HCT116 (cell line): ENCODE measurements around the gene MORC1. TPM values are rescaled to one million over a fixed set of nuclear protein-coding genes. Genes with fewer than 3 reads are reported as not detected.

Source experiments
- ATAC-seq: fragments of 200-7000 bp; cut with Tn5 transposase; 2 replicates; pipeline ENCODE4 v1.9.1; 2020; ENCODE audit warnings: mild to moderate bottlenecking, moderate library complexity
- BruUV-seq: library from RNA; stranded (reverse); fragments of 400-500 nt; replicated peaks from 2 replicates; lab custom pipeline; 2021; lab: Mats Ljungman, UMichigan
- CTCF ChIA-PET: fragments of 300-600 bp; sonication (Branson Sonifier 250); formaldehyde crosslinking; loops from one replicate; lab custom pipeline; 2021; ENCODE audit warnings: antibody characterized with exemption; lab: Charles Lee
- POLR2A ChIA-PET: fragments of 300-600, 350-600 bp; sonication (Branson Sonifier 250); formaldehyde crosslinking; loops from one replicate; lab custom pipeline; 2021; ENCODE audit warnings: antibody characterized with exemption; lab: Charles Lee
- RAD21 ChIA-PET, 2 experiments: fragments of 300-600 bp; sonication (Branson Sonifier 250); formaldehyde crosslinking; loops; one replicate each; lab custom pipeline; 2023; ENCODE audit warnings: low total read pairs in 2 of 2; ENCODE audit not compliant: uncharacterized antibody in 2 of 2, unreplicated experiment in 2 of 2, low non-redundant PET in 1 of 2; lab: Charles Lee
- DNase-seq: peaks from one replicate; pipeline ENCODE4 v3.0.0-alpha.2; 2010; ENCODE audit warnings: low read depth, low spot score
- H2AFZ ChIP-seq: fragments of 200-600 bp; shearing (Covaris generic), sonication (generic); 2 replicates; pipeline ENCODE4 v1.6.1; 2017; ENCODE audit warnings: low read depth, mixed run types, mixed read lengths, antibody characterized with exemption, low read length; ENCODE audit not compliant: poor library complexity, severe bottlenecking
- H3K27ac ChIP-seq: 2 replicates; pipeline ENCODE4 v1.5.1; 2012; ENCODE audit warnings: low read depth, low read length
- H3K27me3 ChIP-seq: fragments of 200-600 bp; sonication (generic); 2 replicates; pipeline ENCODE4 v1.6.1; 2016; ENCODE audit warnings: mixed run types, low read length, mixed read lengths; ENCODE audit not compliant: insufficient read depth
- H3K36me3 ChIP-seq, 2 experiments: fragments of 200-500 bp in 1 of 2; fragments of 200-600 bp in 1 of 2; sonication (Bioruptor generic) in 1 of 2; sonication (generic) in 1 of 2; 2 replicates each; pipeline versions ENCODE4 v1.5.1 to v1.6.1; 2014 to 2016; ENCODE audit warnings: low read length in 2 of 2, inconsistent platforms in 1 of 2, mixed read lengths in 1 of 2, mixed run types in 1 of 2; ENCODE audit not compliant: insufficient read depth in 2 of 2, control insufficient read depth in 1 of 2
- H3K4me1 ChIP-seq, 2 experiments: fragments of 200-600 bp in 1 of 2; sonication (generic) in 1 of 2; 2 replicates each; pipeline versions ENCODE4 v1.5.1 to v1.6.1; 2012 to 2017; ENCODE audit warnings: low read length in 2 of 2, inconsistent platforms in 1 of 2, mild to moderate bottlenecking in 1 of 2, mixed read lengths in 1 of 2, mixed run types in 1 of 2, moderate library complexity in 1 of 2; ENCODE audit not compliant: insufficient read depth in 2 of 2, control insufficient read depth in 1 of 2
- H3K4me2 ChIP-seq: fragments of 200-600 bp; sonication (generic); 2 replicates; pipeline ENCODE4 v1.6.1; 2017; ENCODE audit warnings: mixed run types, low read length, mixed read lengths
- H3K4me3 ChIP-seq, 2 experiments: fragments of 200-600 bp in 1 of 2; sonication (generic) in 1 of 2; replicated peaks in 1 of 2; 2 replicates each; pipeline ENCODE4 v1.5.1; 2011 to 2016; ENCODE audit warnings: low read length in 2 of 2, control low read depth in 1 of 2, low read depth in 1 of 2, mild to moderate bottlenecking in 1 of 2, mixed read lengths in 1 of 2, mixed run types in 1 of 2
- H3K79me2 ChIP-seq: fragments of 200-600 bp; sonication (generic); 2 replicates; pipeline ENCODE4 v1.6.1; 2017; ENCODE audit warnings: mild to moderate bottlenecking, mixed run types, low read length, moderate library complexity, mixed read lengths; ENCODE audit not compliant: insufficient read depth
- H3K9ac ChIP-seq: fragments of 200-600 bp; sonication (generic); 2 replicates; pipeline ENCODE4 v1.6.1; 2016; ENCODE audit warnings: low read length, mixed read lengths
- H3K9me2 ChIP-seq: fragments of 200-600 bp; sonication (generic), shearing (Covaris generic); 2 replicates; pipeline ENCODE4 v1.6.1; 2017; ENCODE audit warnings: mixed run types, mild to moderate bottlenecking, moderate library complexity; ENCODE audit not compliant: insufficient read depth
- H3K9me3 ChIP-seq, 2 experiments: fragments of 200-500 bp in 1 of 2; fragments of 200-600 bp in 1 of 2; sonication (Bioruptor generic) in 1 of 2; sonication (generic) in 1 of 2; 2 replicates each; pipeline ENCODE4 v1.6.1; 2014 to 2017; ENCODE audit warnings: low read length in 2 of 2, mixed read lengths in 2 of 2, inconsistent platforms in 1 of 2, low read depth in 1 of 2, mild to moderate bottlenecking in 1 of 2, mixed run types in 1 of 2, moderate library complexity in 1 of 2; ENCODE audit not compliant: control insufficient read depth in 1 of 2, insufficient read depth in 1 of 2
- H4K20me1 ChIP-seq: fragments of 200-600 bp; sonication (generic), shearing (Covaris generic); 2 replicates; pipeline ENCODE4 v1.6.1; 2017; ENCODE audit warnings: mixed run types, mild to moderate bottlenecking, moderate library complexity; ENCODE audit not compliant: insufficient read depth
- CEBPB ChIP-seq: IDR thresholded peaks from 2 replicates; pipeline ENCODE4 v1.6.1; 2012; ENCODE audit warnings: low read depth
- EGR1 ChIP-seq: IDR thresholded peaks from 2 replicates; pipeline ENCODE4 v1.6.1; 2012; ENCODE audit warnings: low read depth
- ELF1 ChIP-seq: IDR thresholded peaks from 2 replicates; pipeline ENCODE4 v1.6.1; 2012; ENCODE audit warnings: low read depth, borderline replicate concordance
- EZH2phosphoT487 ChIP-seq: fragments of 200-600 bp; IDR thresholded peaks from 2 replicates; pipeline ENCODE4 v1.6.1; 2018; ENCODE audit warnings: antibody characterized with exemption, borderline replicate concordance
- FOSL1 ChIP-seq: IDR thresholded peaks from 2 replicates; pipeline ENCODE4 v1.6.1; 2012; ENCODE audit warnings: low read depth
- JUND ChIP-seq: IDR thresholded peaks from 2 replicates; pipeline ENCODE4 v1.6.1; 2012
- POLR2A ChIP-seq: IDR thresholded peaks from 2 replicates; pipeline ENCODE4 v1.7.0; 2011; ENCODE audit warnings: borderline replicate concordance; ENCODE audit not compliant: insufficient read depth, insufficient read length; ENCODE audit errors: extremely low read depth
- RAD21 ChIP-seq: IDR thresholded peaks from 2 replicates; pipeline ENCODE4 v1.6.1; 2012; ENCODE audit warnings: low read depth, mild to moderate bottlenecking
- SRF ChIP-seq: IDR thresholded peaks from 2 replicates; pipeline ENCODE4 v1.6.1; 2012; ENCODE audit warnings: low read depth
- TCF7L2 ChIP-seq: IDR thresholded peaks from 2 replicates; pipeline ENCODE4 v1.7.0; 2011; ENCODE audit warnings: borderline replicate concordance, inconsistent platforms; ENCODE audit not compliant: insufficient read depth, insufficient read length; ENCODE audit errors: extremely low read depth
- YY1 ChIP-seq: IDR thresholded peaks from 2 replicates; pipeline ENCODE4 v1.6.1; 2011; ENCODE audit warnings: low read length, low read depth, moderate library complexity, mild to moderate bottlenecking; ENCODE audit not compliant: insufficient replicate concordance; ENCODE audit errors: extremely low read depth
- ZFX ChIP-seq: fragments of 450-650 bp; IDR thresholded peaks from 2 replicates; pipeline ENCODE4 v1.6.1; 2017
- ZNF274 ChIP-seq: fragments of 200-500 bp; sonication (Bioruptor generic); IDR thresholded peaks from 2 replicates; pipeline ENCODE4 v1.6.1; 2014; ENCODE audit warnings: mild to moderate bottlenecking, low read depth, low read length, inconsistent platforms
- intact Hi-C: fragments of 100-400 bp; cut with micrococcal nuclease; formaldehyde crosslinking; loops from 2 replicates; pipeline ENCODE4 v1.10.0; 2022
- total RNA-seq: library from RNA; stranded (reverse); gene quantifications from one replicate; pipeline ENCODE4 v1.2.1, GENCODE V29; 2021; ENCODE audit not compliant: unreplicated experiment
- TF ChIP-seq, protein P1 (sequence below): IDR thresholded peaks from 2 replicates; pipeline ENCODE4 v1.6.1; 2011; ENCODE audit warnings: mild to moderate bottlenecking, low read length, moderate library complexity; ENCODE audit not compliant: insufficient replicate concordance; ENCODE audit errors: extremely low read depth
- TF ChIP-seq, protein P2 (sequence below): IDR thresholded peaks from 2 replicates; pipeline ENCODE4 v1.6.1; 2012
- TF ChIP-seq, protein P3 (sequence below), 3 experiments: fragments of 200-600 bp in 1 of 3; sonication (generic) in 1 of 3; IDR thresholded peaks in 2 of 3; conservative IDR thresholded peaks in 1 of 3; 2 replicates each; pipeline ENCODE4 v1.5.1; 2012 to 2017; ENCODE audit warnings: low read depth in 2 of 3, low read length in 2 of 3, antibody characterized with exemption in 1 of 3, borderline replicate concordance in 1 of 3, control low read depth in 1 of 3, mild to moderate bottlenecking in 1 of 3, mixed read lengths in 1 of 3, mixed run types in 1 of 3, moderate library complexity in 1 of 3; ENCODE audit not compliant: insufficient read depth in 1 of 3

MORC1 gene
- total RNA-seq, 1 experiment from 2014 or later: not detected

DNA sequence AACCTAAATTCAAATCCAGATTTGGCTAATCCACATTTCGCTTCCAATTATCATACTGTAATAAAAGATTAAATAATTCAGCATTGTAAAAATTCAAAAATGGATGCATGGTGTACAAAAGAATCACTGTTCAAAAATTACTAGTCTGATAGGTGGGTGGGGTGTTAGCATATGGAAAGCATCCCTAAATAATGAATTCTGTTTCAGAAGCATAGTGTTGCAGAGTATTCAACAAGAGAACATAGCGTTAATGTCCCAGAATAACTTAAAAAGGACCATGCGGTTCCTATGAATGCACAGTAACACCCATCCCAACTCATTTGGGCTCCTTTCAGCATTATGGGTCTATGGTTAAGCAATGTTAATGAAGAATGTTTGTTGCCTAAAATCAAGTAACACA is 51.1 kb downstream of the MORC1 start (continued):
- TF ChIP-seq, protein P1, sequence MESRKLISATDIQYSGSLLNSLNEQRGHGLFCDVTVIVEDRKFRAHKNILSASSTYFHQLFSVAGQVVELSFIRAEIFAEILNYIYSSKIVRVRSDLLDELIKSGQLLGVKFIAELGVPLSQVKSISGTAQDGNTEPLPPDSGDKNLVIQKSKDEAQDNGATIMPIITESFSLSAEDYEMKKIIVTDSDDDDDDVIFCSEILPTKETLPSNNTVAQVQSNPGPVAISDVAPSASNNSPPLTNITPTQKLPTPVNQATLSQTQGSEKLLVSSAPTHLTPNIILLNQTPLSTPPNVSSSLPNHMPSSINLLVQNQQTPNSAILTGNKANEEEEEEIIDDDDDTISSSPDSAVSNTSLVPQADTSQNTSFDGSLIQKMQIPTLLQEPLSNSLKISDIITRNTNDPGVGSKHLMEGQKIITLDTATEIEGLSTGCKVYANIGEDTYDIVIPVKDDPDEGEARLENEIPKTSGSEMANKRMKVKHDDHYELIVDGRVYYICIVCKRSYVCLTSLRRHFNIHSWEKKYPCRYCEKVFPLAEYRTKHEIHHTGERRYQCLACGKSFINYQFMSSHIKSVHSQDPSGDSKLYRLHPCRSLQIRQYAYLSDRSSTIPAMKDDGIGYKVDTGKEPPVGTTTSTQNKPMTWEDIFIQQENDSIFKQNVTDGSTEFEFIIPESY: no peak
- TF ChIP-seq RAD21 (no peak), TCF7L2 (no peak), ELF1 (no peak)

DNA sequence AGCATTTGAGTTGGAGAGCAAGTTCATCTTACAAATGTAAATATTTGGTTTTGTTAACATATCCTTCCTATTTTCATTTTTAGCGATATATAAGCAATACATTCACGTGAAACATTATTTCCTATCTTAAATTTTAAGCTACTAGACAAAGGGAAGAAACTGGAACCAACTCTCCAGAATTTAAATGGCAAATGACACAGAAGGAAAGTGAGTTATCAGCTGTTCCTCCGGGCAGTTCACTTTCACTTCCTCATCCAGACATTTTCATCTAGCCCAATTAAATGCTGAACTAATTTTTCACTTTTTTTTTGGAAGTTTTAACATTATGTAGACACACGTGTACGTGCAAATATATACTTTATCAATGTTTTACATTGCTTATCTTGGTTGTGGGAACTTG is 58.7 kb downstream of the MORC1 start:
- H3K27ac ChIP-seq: no peak overlapping the region
- no peak overlapping the region for H3K4me2 ChIP-seq
- H4K20me1 ChIP-seq: no peaks in the 10 kb centered on the region
- no peaks in the 10 kb centered on the region for H3K79me2 ChIP-seq
- no TSS peak for BruUV-seq
- ChIA-PET RAD21 (no interaction called here), POLR2A (no interaction called here), CTCF (no interaction called here)
- DNase-seq (no peak), ATAC-seq (no peak)
- TF ChIP-seq, protein P2, sequence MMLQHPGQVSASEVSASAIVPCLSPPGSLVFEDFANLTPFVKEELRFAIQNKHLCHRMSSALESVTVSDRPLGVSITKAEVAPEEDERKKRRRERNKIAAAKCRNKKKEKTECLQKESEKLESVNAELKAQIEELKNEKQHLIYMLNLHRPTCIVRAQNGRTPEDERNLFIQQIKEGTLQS: no peak
- TF ChIP-seq FOSL1: no peak
- no peak for TF ChIP-seq CEBPB
- TF ChIP-seq JUND: no peak
- no peak for TF ChIP-seq TCF7L2
- no peak for TF ChIP-seq ELF1
- TF ChIP-seq EGR1: no peak
- TF ChIP-seq, protein P1: no peak
- no peak for TF ChIP-seq SRF
- no peak for TF ChIP-seq EZH2phosphoT487
- TF ChIP-seq POLR2A: no peak
- TF ChIP-seq ZNF274: no peak
- no peak for TF ChIP-seq ZFX
- TF ChIP-seq, protein P3, sequence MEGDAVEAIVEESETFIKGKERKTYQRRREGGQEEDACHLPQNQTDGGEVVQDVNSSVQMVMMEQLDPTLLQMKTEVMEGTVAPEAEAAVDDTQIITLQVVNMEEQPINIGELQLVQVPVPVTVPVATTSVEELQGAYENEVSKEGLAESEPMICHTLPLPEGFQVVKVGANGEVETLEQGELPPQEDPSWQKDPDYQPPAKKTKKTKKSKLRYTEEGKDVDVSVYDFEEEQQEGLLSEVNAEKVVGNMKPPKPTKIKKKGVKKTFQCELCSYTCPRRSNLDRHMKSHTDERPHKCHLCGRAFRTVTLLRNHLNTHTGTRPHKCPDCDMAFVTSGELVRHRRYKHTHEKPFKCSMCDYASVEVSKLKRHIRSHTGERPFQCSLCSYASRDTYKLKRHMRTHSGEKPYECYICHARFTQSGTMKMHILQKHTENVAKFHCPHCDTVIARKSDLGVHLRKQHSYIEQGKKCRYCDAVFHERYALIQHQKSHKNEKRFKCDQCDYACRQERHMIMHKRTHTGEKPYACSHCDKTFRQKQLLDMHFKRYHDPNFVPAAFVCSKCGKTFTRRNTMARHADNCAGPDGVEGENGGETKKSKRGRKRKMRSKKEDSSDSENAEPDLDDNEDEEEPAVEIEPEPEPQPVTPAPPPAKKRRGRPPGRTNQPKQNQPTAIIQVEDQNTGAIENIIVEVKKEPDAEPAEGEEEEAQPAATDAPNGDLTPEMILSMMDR (IDR thresholded peaks at IDR 0.05 in 2 of 3, conservative IDR thresholded peaks at IDR 0.05 in 1 of 3; ENCODE audit: borderline replicate concordance in 1 of 3, insufficient read depth in 1 of 3, low read depth in 2 of 3, low read length in 2 of 3): no peak
- TF ChIP-seq YY1: no peak
- TF ChIP-seq RAD21: no peak
- H3K36me3 ChIP-seq: no peaks in the 10 kb centered on the region
- intact Hi-C loops: no loop called here
- no peaks in the 10 kb centered on the region for H3K9me3 ChIP-seq
- no peaks in the 10 kb centered on the region; a peak in 1 of 4 replicates for H3K4me1 ChIP-seq
- no peak overlapping the region for H3K4me3 ChIP-seq
- H3K9ac ChIP-seq: no peak overlapping the region
- no peak overlapping the region for H2AFZ ChIP-seq
- no peaks in the 10 kb centered on the region for H3K9me2 ChIP-seq
- H3K27me3 ChIP-seq: no peaks in the 10 kb centered on the region
